Measurements from ENCODE around the gene USP49.

The USP49 gene

GRCh38 chr6:41836022-41836659 lies 59.0 kb downstream of the USP49 start:
- H3K9me3 ChIP-seq (ENCODE audit: control extremely low read depth in 1 of 5, control insufficient read depth in 4 of 5, insufficient read depth in 2 of 5, low read depth in 1 of 5, low read length in 4 of 5): peaks cover 0 to 1% (median 0%) of the 10 kb centered on the region in 5 experiments
- WGBS (ENCODE audit: insufficient coverage): no CpG with 5 or more reads among the region's 5 CpGs
- CTCF ChIA-PET: interaction anchor here (0.8 kb wide), 1 partner anchor 70 kb away, joined by 3 read pairs; no protein-coding TSS in a partner anchor
- DNase-seq: no peak
- no peaks in the 10 kb centered on the region for H3K36me3 ChIP-seq (ENCODE audit: control insufficient read depth in 4 of 4, insufficient read depth in 4 of 4, low read length in 3 of 4)
- H3K4me1 ChIP-seq (ENCODE audit: control extremely low read depth in 1 of 4, control insufficient read depth in 4 of 4, insufficient read depth in 4 of 4, low read length in 3 of 4): no peaks in the 10 kb centered on the region
- no peak overlapping the region for H3K4me3 ChIP-seq (ENCODE audit: control insufficient read depth in 1 of 7, extremely low read depth in 1 of 7, insufficient read depth in 4 of 7, low read depth in 2 of 7, low read length in 6 of 7)
- peak overlapping the region in 1 of 2 experiments; percentile 34 for H3K27ac ChIP-seq (ENCODE audit: insufficient read depth in 1 of 2, low read depth in 1 of 2, low read length in 2 of 2, poor library complexity in 1 of 2, severe bottlenecking in 2 of 2)
- POLR2A ChIA-PET: no interaction called here
- no peaks in the 10 kb centered on the region for H3K27me3 ChIP-seq (replicated peaks in 2 of 5; ENCODE audit: control insufficient read depth in 4 of 5, insufficient read depth in 5 of 5, low read length in 4 of 5)

GRCh38 chr6:41832263-41832662 lies 62.9 kb downstream of the USP49 start:
- CTCF ChIA-PET: interaction anchor here (0.6 to 1.4 kb wide), 3 partner anchors 10 to 48 kb away, joined by 3 to 5 read pairs (median 3); partner anchors contain the start of gene TOMM6
- H3K4me1 ChIP-seq (ENCODE audit: control extremely low read depth in 1 of 4, control insufficient read depth in 4 of 4, insufficient read depth in 4 of 4, low read length in 3 of 4): no peaks in the 10 kb centered on the region
- H3K27ac ChIP-seq (ENCODE audit: insufficient read depth in 1 of 2, low read depth in 1 of 2, low read length in 2 of 2, poor library complexity in 1 of 2, severe bottlenecking in 2 of 2): no peak overlapping the region
- POLR2A ChIA-PET: no interaction called here
- WGBS (ENCODE audit: insufficient coverage): no CpG with 5 or more reads among the region's 3 CpGs
- no peak overlapping the region for H3K4me3 ChIP-seq (ENCODE audit: control insufficient read depth in 1 of 7, extremely low read depth in 1 of 7, insufficient read depth in 4 of 7, low read depth in 2 of 7, low read length in 6 of 7)
- peaks cover 0 to under 1% (median 0%) of the 10 kb centered on the region in 5 experiments for H3K9me3 ChIP-seq (ENCODE audit: control extremely low read depth in 1 of 5, control insufficient read depth in 4 of 5, insufficient read depth in 2 of 5, low read depth in 1 of 5, low read length in 4 of 5)
- H3K36me3 ChIP-seq (ENCODE audit: control insufficient read depth in 4 of 4, insufficient read depth in 4 of 4, low read length in 3 of 4): no peaks in the 10 kb centered on the region
- DNase-seq: no peak
- no peaks in the 10 kb centered on the region for H3K27me3 ChIP-seq (replicated peaks in 2 of 5; ENCODE audit: control insufficient read depth in 4 of 5, insufficient read depth in 5 of 5, low read length in 4 of 5)

GRCh38 chr6:41826343-41827022 lies 68.7 kb downstream of the USP49 start:
- 100% methylated on average over 1 of the region's 2 CpGs for WGBS (ENCODE audit: insufficient coverage)
- CTCF ChIA-PET: interaction anchor here (0.9 kb wide), 1 partner anchor 9 kb away, joined by 3 read pairs; no protein-coding TSS in a partner anchor

GRCh38 chr6:41824571-41825569 lies 70.3 kb downstream of the USP49 start:
- Histone ChIP-seq H3K9me3 (ENCODE audit: control extremely low read depth in 1 of 5, control insufficient read depth in 4 of 5, insufficient read depth in 2 of 5, low read depth in 1 of 5, low read length in 4 of 5) (no peaks in the 10 kb centered on the region), H3K27ac (ENCODE audit: insufficient read depth in 1 of 2, low read depth in 1 of 2, low read length in 2 of 2, poor library complexity in 1 of 2, severe bottlenecking in 2 of 2) (no peak overlapping the region), H3K4me1 (ENCODE audit: control extremely low read depth in 1 of 4, control insufficient read depth in 4 of 4, insufficient read depth in 4 of 4, low read length in 3 of 4) (no peaks in the 10 kb centered on the region), H3K27me3 (replicated peaks in 2 of 5; ENCODE audit: control insufficient read depth in 4 of 5, insufficient read depth in 5 of 5, low read length in 4 of 5) (no peaks in the 10 kb centered on the region), H3K4me3 (ENCODE audit: control insufficient read depth in 1 of 7, extremely low read depth in 1 of 7, insufficient read depth in 4 of 7, low read depth in 2 of 7, low read length in 6 of 7) (no peak overlapping the region), H3K36me3 (ENCODE audit: control insufficient read depth in 4 of 4, insufficient read depth in 4 of 4, low read length in 3 of 4) (peaks cover 0 to 3% (median 0%) of the 10 kb centered on the region in 4 experiments)
- ChIA-PET CTCF (no interaction called here), POLR2A (no interaction called here)
- no peak for DNase-seq
- WGBS (ENCODE audit: insufficient coverage): 91% methylated on average over 9 of the region's 13 CpGs

More at GRCh38 chr6:41826343-41827022, 68.7 kb downstream of the USP49 start:
- no peaks in the 10 kb centered on the region for H3K9me3 ChIP-seq (ENCODE audit: control extremely low read depth in 1 of 5, control insufficient read depth in 4 of 5, insufficient read depth in 2 of 5, low read depth in 1 of 5, low read length in 4 of 5)
- no peak overlapping the region for H3K4me3 ChIP-seq (ENCODE audit: control insufficient read depth in 1 of 7, extremely low read depth in 1 of 7, insufficient read depth in 4 of 7, low read depth in 2 of 7, low read length in 6 of 7)
- peaks cover 0 to 2% (median 0%) of the 10 kb centered on the region in 4 experiments for H3K36me3 ChIP-seq (ENCODE audit: control insufficient read depth in 4 of 4, insufficient read depth in 4 of 4, low read length in 3 of 4)
- POLR2A ChIA-PET: no interaction called here
- H3K27ac ChIP-seq (ENCODE audit: insufficient read depth in 1 of 2, low read depth in 1 of 2, low read length in 2 of 2, poor library complexity in 1 of 2, severe bottlenecking in 2 of 2): no peak overlapping the region
- H3K4me1 ChIP-seq (ENCODE audit: control extremely low read depth in 1 of 4, control insufficient read depth in 4 of 4, insufficient read depth in 4 of 4, low read length in 3 of 4): no peaks in the 10 kb centered on the region
- H3K27me3 ChIP-seq (replicated peaks in 2 of 5; ENCODE audit: control insufficient read depth in 4 of 5, insufficient read depth in 5 of 5, low read length in 4 of 5): no peaks in the 10 kb centered on the region
- DNase-seq: no peak

- ChIA-PET POLR2A (no interaction called here), CTCF (interaction anchor here (1.6 kb wide), 1 partner anchor 18 kb away, joined by 3 read pairs; no protein-coding TSS in a partner anchor)
- WGBS (ENCODE audit: insufficient coverage): 100% methylated on average over 1 of the region's 1 CpG
- Histone ChIP-seq H3K27me3 (replicated peaks in 2 of 5; ENCODE audit: control insufficient read depth in 4 of 5, insufficient read depth in 5 of 5, low read length in 4 of 5) (no peaks in the 10 kb centered on the region), H3K9me3 (ENCODE audit: control extremely low read depth in 1 of 5, control insufficient read depth in 4 of 5, insufficient read depth in 2 of 5, low read depth in 1 of 5, low read length in 4 of 5) (no peaks in the 10 kb centered on the region), H3K27ac (ENCODE audit: insufficient read depth in 1 of 2, low read depth in 1 of 2, low read length in 2 of 2, poor library complexity in 1 of 2, severe bottlenecking in 2 of 2) (no peak overlapping the region), H3K36me3 (ENCODE audit: control insufficient read depth in 4 of 4, insufficient read depth in 4 of 4, low read length in 3 of 4) (peaks cover 0 to 4% (median 0%) of the 10 kb centered on the region in 4 experiments), H3K4me3 (ENCODE audit: control insufficient read depth in 1 of 7, extremely low read depth in 1 of 7, insufficient read depth in 4 of 7, low read depth in 2 of 7, low read length in 6 of 7) (no peak overlapping the region), H3K4me1 (ENCODE audit: control extremely low read depth in 1 of 4, control insufficient read depth in 4 of 4, insufficient read depth in 4 of 4, low read length in 3 of 4) (no peaks in the 10 kb centered on the region)
- no peak for DNase-seq
Measured at GRCh38 chr6:41823178-41823577, 72.0 kb downstream of the USP49 start.

GRCh38 chr6:41822021-41822420 lies 73.2 kb downstream of the USP49 start:
- CTCF ChIA-PET: no interaction called here
- Histone ChIP-seq H3K27me3 (replicated peaks in 2 of 5; ENCODE audit: control insufficient read depth in 4 of 5, insufficient read depth in 5 of 5, low read length in 4 of 5) (no peaks in the 10 kb centered on the region), H3K36me3 (ENCODE audit: control insufficient read depth in 4 of 4, insufficient read depth in 4 of 4, low read length in 3 of 4) (peaks cover 0 to 4% (median 0%) of the 10 kb centered on the region in 4 experiments), H3K9me3 (ENCODE audit: control extremely low read depth in 1 of 5, control insufficient read depth in 4 of 5, insufficient read depth in 2 of 5, low read depth in 1 of 5, low read length in 4 of 5) (no peaks in the 10 kb centered on the region), H3K4me3 (ENCODE audit: control insufficient read depth in 1 of 7, extremely low read depth in 1 of 7, insufficient read depth in 4 of 7, low read depth in 2 of 7, low read length in 6 of 7) (no peak overlapping the region), H3K4me1 (ENCODE audit: control extremely low read depth in 1 of 4, control insufficient read depth in 4 of 4, insufficient read depth in 4 of 4, low read length in 3 of 4) (no peaks in the 10 kb centered on the region), H3K27ac (ENCODE audit: insufficient read depth in 1 of 2, low read depth in 1 of 2, low read length in 2 of 2, poor library complexity in 1 of 2, severe bottlenecking in 2 of 2) (no peak overlapping the region)
- POLR2A ChIA-PET: no interaction called here
- 91% methylated on average over 1 of the region's 1 CpG for WGBS (ENCODE audit: insufficient coverage)
- no peak for DNase-seq

Measured in common myeloid progenitor, CD34-positive (primary cell).